CD4-positive, alpha-beta T cell (primary cell): ENCODE results near the gene THSD8. TPM values are rescaled to one million over a fixed set of nuclear protein-coding genes. Genes with fewer than 3 reads are reported as not detected.

Experiments
- ATAC-seq: fragments of 200-7000 bp; cut with Tn5 transposase; one replicate; pipeline ENCODE4 v1.10.0; 2022; ENCODE audit warnings: mild to moderate bottlenecking; ENCODE audit not compliant: poor library complexity
- CTCF ChIA-PET: fragments of 350-600 bp; sonication (Branson Sonifier 250); formaldehyde crosslinking; loops from one replicate; lab custom pipeline; 2021; ENCODE audit warnings: antibody characterized with exemption, inconsistent platforms; lab: Charles Lee
- POLR2A ChIA-PET: fragments of 350-600 bp; sonication (Branson Sonifier 250); formaldehyde crosslinking; loops from one replicate; lab custom pipeline; 2021; ENCODE audit warnings: antibody characterized with exemption, inconsistent platforms; lab: Charles Lee
- DNase-seq, 14 experiments: peaks; one replicate each; pipeline ENCODE4 v3.0.0-alpha.2; 2013 to 2020; ENCODE audit warnings: mixed read lengths in 2 of 14
- H3K27ac ChIP-seq, 2 donors: one replicate each; pipeline versions ENCODE4 v1.5.1 to v1.7.0; 2013; ENCODE audit warnings: low read length in 2 of 2, low read depth in 1 of 2, mild to moderate bottlenecking in 1 of 2
- H3K27me3 ChIP-seq, 2 experiments: 1 replicate in 1 of 2; 2 replicates in 1 of 2; pipeline versions ENCODE4 v1.6.1 to v1.7.0; 2013; ENCODE audit warnings: low read length in 2 of 2, control low read depth in 1 of 2, mild to moderate bottlenecking in 1 of 2, moderate library complexity in 1 of 2; ENCODE audit not compliant: insufficient read depth in 2 of 2, control insufficient read depth in 1 of 2
- H3K36me3 ChIP-seq: one replicate; pipeline ENCODE4 v1.6.1; 2013; ENCODE audit warnings: low read length, control low read depth; ENCODE audit not compliant: insufficient read depth
- H3K4me1 ChIP-seq: one replicate; pipeline ENCODE4 v1.6.1; 2013; ENCODE audit warnings: low read length, control low read depth; ENCODE audit not compliant: insufficient read depth
- H3K4me3 ChIP-seq: one replicate; pipeline ENCODE4 v1.5.1; 2013; ENCODE audit warnings: mild to moderate bottlenecking, low read length, moderate library complexity
- H3K9me3 ChIP-seq, 2 experiments: 1 replicate in 1 of 2; 2 replicates in 1 of 2; pipeline versions ENCODE4 v1.6.1 to v1.7.0; 2013; ENCODE audit warnings: low read length in 2 of 2, mild to moderate bottlenecking in 2 of 2, control low read depth in 1 of 2, moderate library complexity in 1 of 2; ENCODE audit not compliant: control insufficient read depth in 1 of 2, insufficient read depth in 1 of 2
- H3K27ac Mint-ChIP-seq: one replicate; pipeline ENCODE4 v1.8.0; 2020; ENCODE audit warnings: mixed read lengths
- H3K27me3 Mint-ChIP-seq: one replicate; pipeline ENCODE4 v1.8.0; 2021; ENCODE audit warnings: mixed read lengths
- H3K36me3 Mint-ChIP-seq: one replicate; pipeline ENCODE4 v1.8.0; 2021; ENCODE audit warnings: low read depth, mixed read lengths
- H3K4me1 Mint-ChIP-seq: one replicate; pipeline ENCODE4 v1.8.0; 2021; ENCODE audit warnings: low read depth, mixed read lengths
- H3K4me3 Mint-ChIP-seq: one replicate; pipeline ENCODE4 v1.8.0; 2020; ENCODE audit warnings: mild to moderate bottlenecking, mixed read lengths
- H3K9me3 Mint-ChIP-seq: one replicate; pipeline ENCODE4 v1.8.0; 2020; ENCODE audit warnings: mixed read lengths
- CTCF ChIP-seq: fragments of 200-600 bp; IDR thresholded peaks from one replicate; pipeline ENCODE4 v1.8.0; 2022; ENCODE audit warnings: antibody characterized with exemption, mild to moderate bottlenecking
- intact Hi-C, 2 experiments: fragments of 100-400 bp; cut with DNase I in 1 of 2; cut with micrococcal nuclease in 1 of 2; formaldehyde crosslinking; loops; one replicate each; pipeline versions ENCODE4 v1.15.1 to v1.9.0; 2023 to 2025; cut with DNase I, micrococcal nuclease
- total RNA-seq, 174 experiments: library from RNA in 2 of 174; stranded (reverse) in 2 of 174; gene quantifications; one replicate each; pipeline ENCODE4 v1.2.3 and lab custom pipeline; 2021 to 2026

The THSD8 gene
- total RNA-seq, 2 experiments from 2014 or later, result 1.3 TPM; not detected in 1

GRCh38 chr19:12838886-12839756, 37.3 kb downstream of the THSD8 start:
- intact Hi-C loops, result no loop called here
- no peaks in the 10 kb centered on the region for H3K36me3 ChIP-seq
- H3K4me3 Mint-ChIP-seq, result peak overlapping the region; percentile 47
- H3K9me3 ChIP-seq, result peaks cover 0 to 40% of the 10 kb centered on the region in 2 experiments
- H3K4me1 ChIP-seq, result peaks cover 39% of the 10 kb centered on the region
- no peak for TF ChIP-seq CTCF
- peaks cover 84% of the 10 kb centered on the region for H3K27me3 Mint-ChIP-seq
- peaks cover 86 to 93% of the 10 kb centered on the region in 2 experiments for H3K27me3 ChIP-seq
- no peak overlapping the region for H3K4me3 ChIP-seq
- ChIA-PET POLR2A (no interaction called here), CTCF (interaction anchor here (0.6 kb wide), 1 partner anchor 78 kb away, joined by 3 read pairs; no protein-coding TSS in a partner anchor)
- no peaks in the 10 kb centered on the region for H3K9me3 Mint-ChIP-seq
- H3K27ac ChIP-seq, result no peak overlapping the region
- peaks cover 41% of the 10 kb centered on the region for H3K4me1 Mint-ChIP-seq
- DNase-seq (peak in 3 of 14 experiments; percentile 44 to 59 (median 50)), ATAC-seq (peak; percentile 58)
- H3K27ac Mint-ChIP-seq, result no peak overlapping the region
- no peaks in the 10 kb centered on the region for H3K36me3 Mint-ChIP-seq

GRCh38 chr19:12840091-12841079, 38.5 kb downstream of the THSD8 start:
- Histone ChIP-seq H3K4me3 (no peak overlapping the region), H3K27me3 (peaks cover 76 to 87% of the 10 kb centered on the region in 2 experiments), H3K9me3 (peaks cover 0 to 27% of the 10 kb centered on the region in 2 experiments), H3K4me1 (peaks cover 28% of the 10 kb centered on the region), H3K36me3 (no peaks in the 10 kb centered on the region), H3K27ac (no peak overlapping the region)
- intact Hi-C loops, result no loop called here
- Mint-ChIP-seq H3K9me3 (no peaks in the 10 kb centered on the region), H3K27me3 (peaks cover 82% of the 10 kb centered on the region), H3K4me1 (peaks cover 37% of the 10 kb centered on the region), H3K4me3 (peak overlapping the region; percentile 13), H3K27ac (no peak overlapping the region), H3K36me3 (no peaks in the 10 kb centered on the region)
- ATAC-seq, result peak; percentile 35
- CTCF ChIA-PET, result no interaction called here
- DNase-seq, result peak in 4 of 14 experiments; percentile 14 to 67 (median 36)
- POLR2A ChIA-PET, result no interaction called here
- TF ChIP-seq CTCF, result no peak

GRCh38 chr19:12841094-12841493, 39.2 kb downstream of the THSD8 start:
- Histone ChIP-seq H3K27ac (no peak overlapping the region), H3K9me3 (peaks cover 0 to 20% of the 10 kb centered on the region in 2 experiments), H3K4me1 (peaks cover 27% of the 10 kb centered on the region), H3K27me3 (peaks cover 72 to 83% of the 10 kb centered on the region in 2 experiments), H3K4me3 (no peak overlapping the region), H3K36me3 (no peaks in the 10 kb centered on the region)
- CTCF ChIA-PET, result no interaction called here
- no peak for TF ChIP-seq CTCF
- peaks cover 37% of the 10 kb centered on the region for H3K4me1 Mint-ChIP-seq
- no peaks in the 10 kb centered on the region for H3K9me3 Mint-ChIP-seq
- peak in 2 of 14 experiments; percentile 20 to 43 for DNase-seq
- POLR2A ChIA-PET, result no interaction called here
- ATAC-seq, result no peak
- no peak overlapping the region for H3K27ac Mint-ChIP-seq
- H3K36me3 Mint-ChIP-seq, result no peaks in the 10 kb centered on the region
- peaks cover 78% of the 10 kb centered on the region for H3K27me3 Mint-ChIP-seq
- no peak overlapping the region for H3K4me3 Mint-ChIP-seq
- intact Hi-C loops, result no loop called here
